Prostate gland (tissue), 2 donors: ENCODE data around the gene FCSK.

Experiments
- CTCF ChIP-seq, 4 experiments: fragments of 200-600 bp in 2 of 4; fragments of 450-650 bp in 2 of 4; sonication (generic) in 2 of 4; IDR thresholded peaks; 1 replicate in 3 of 4; 2 replicates in 1 of 4; pipeline ENCODE4 v1.5.1; 2016 to 2019; ENCODE audit warnings: antibody characterized with exemption in 4 of 4, mild to moderate bottlenecking in 2 of 4, moderate library complexity in 2 of 4
- POLR2A ChIP-seq: fragments of 450-650 bp; IDR thresholded peaks from one replicate; pipeline ENCODE4 v1.6.1; 2016; ENCODE audit warnings: antibody characterized with exemption, mild to moderate bottlenecking

- TF ChIP-seq CTCF (IDR thresholded peaks at IDR 0.05) (no peak), POLR2A (no peak)
Measured at GRCh38 chr16:70410734-70411133, 43.7 kb upstream of the FCSK start.
